Measurements from ENCODE around the gene EPHA10.

The EPHA10 gene

GRCh38 chr1:37724575-37724974, 40.3 kb downstream of the EPHA10 start:
- Histone ChIP-seq H3K27me3 (ENCODE audit: control insufficient read depth in 5 of 5, insufficient read depth in 4 of 5, low read length in 5 of 5) (peaks cover 10 to 30% (median 23%) of the 10 kb centered on the region in 5 donors), H3K27ac (ENCODE audit: low read depth, low read length) (no peak overlapping the region), H3K36me3 (ENCODE audit: control insufficient read depth in 5 of 5, insufficient read depth in 5 of 5, low read length in 5 of 5) (no peaks in the 10 kb centered on the region), H3K4me1 (ENCODE audit: control insufficient read depth in 5 of 5, insufficient read depth in 5 of 5, low read length in 5 of 5) (no peaks in the 10 kb centered on the region), H3K4me3 (ENCODE audit: low read depth in 1 of 5, low read length in 5 of 5) (no peak overlapping the region), H3K9me3 (ENCODE audit: control insufficient read depth in 5 of 5, low read length in 5 of 5) (no peaks in the 10 kb centered on the region), H3K9ac (ENCODE audit: low read length in 5 of 5) (no peak overlapping the region)

GRCh38 chr1:37723390-37724078, 41.4 kb downstream of the EPHA10 start:
- Histone ChIP-seq H3K27ac (ENCODE audit: low read depth, low read length) (no peak overlapping the region), H3K4me3 (ENCODE audit: low read depth in 1 of 5, low read length in 5 of 5) (no peak overlapping the region), H3K36me3 (ENCODE audit: control insufficient read depth in 5 of 5, insufficient read depth in 5 of 5, low read length in 5 of 5) (no peaks in the 10 kb centered on the region), H3K9me3 (ENCODE audit: control insufficient read depth in 5 of 5, low read length in 5 of 5) (no peaks in the 10 kb centered on the region), H3K27me3 (ENCODE audit: control insufficient read depth in 5 of 5, insufficient read depth in 4 of 5, low read length in 5 of 5) (peaks cover 10 to 38% (median 28%) of the 10 kb centered on the region in 5 donors), H3K4me1 (ENCODE audit: control insufficient read depth in 5 of 5, insufficient read depth in 5 of 5, low read length in 5 of 5) (no peaks in the 10 kb centered on the region), H3K9ac (ENCODE audit: low read length in 5 of 5) (no peak overlapping the region)

- no peak overlapping the region for H3K9ac ChIP-seq (ENCODE audit: low read length in 5 of 5)
- no peaks in the 10 kb centered on the region for H3K9me3 ChIP-seq (ENCODE audit: control insufficient read depth in 5 of 5, low read length in 5 of 5)
- no peaks in the 10 kb centered on the region for H3K4me1 ChIP-seq (ENCODE audit: control insufficient read depth in 5 of 5, insufficient read depth in 5 of 5, low read length in 5 of 5)
- H3K27me3 ChIP-seq (ENCODE audit: control insufficient read depth in 5 of 5, insufficient read depth in 4 of 5, low read length in 5 of 5) = peaks cover 12 to 41% (median 28%) of the 10 kb centered on the region in 5 donors
- no peak overlapping the region for H3K27ac ChIP-seq (ENCODE audit: low read depth, low read length)
- H3K4me3 ChIP-seq (ENCODE audit: low read depth in 1 of 5, low read length in 5 of 5) = no peak overlapping the region
- H3K36me3 ChIP-seq (ENCODE audit: control insufficient read depth in 5 of 5, insufficient read depth in 5 of 5, low read length in 5 of 5) = no peaks in the 10 kb centered on the region
Observed at GRCh38 chr1:37723072-37723389, 41.9 kb downstream of the EPHA10 start.

DNA sequence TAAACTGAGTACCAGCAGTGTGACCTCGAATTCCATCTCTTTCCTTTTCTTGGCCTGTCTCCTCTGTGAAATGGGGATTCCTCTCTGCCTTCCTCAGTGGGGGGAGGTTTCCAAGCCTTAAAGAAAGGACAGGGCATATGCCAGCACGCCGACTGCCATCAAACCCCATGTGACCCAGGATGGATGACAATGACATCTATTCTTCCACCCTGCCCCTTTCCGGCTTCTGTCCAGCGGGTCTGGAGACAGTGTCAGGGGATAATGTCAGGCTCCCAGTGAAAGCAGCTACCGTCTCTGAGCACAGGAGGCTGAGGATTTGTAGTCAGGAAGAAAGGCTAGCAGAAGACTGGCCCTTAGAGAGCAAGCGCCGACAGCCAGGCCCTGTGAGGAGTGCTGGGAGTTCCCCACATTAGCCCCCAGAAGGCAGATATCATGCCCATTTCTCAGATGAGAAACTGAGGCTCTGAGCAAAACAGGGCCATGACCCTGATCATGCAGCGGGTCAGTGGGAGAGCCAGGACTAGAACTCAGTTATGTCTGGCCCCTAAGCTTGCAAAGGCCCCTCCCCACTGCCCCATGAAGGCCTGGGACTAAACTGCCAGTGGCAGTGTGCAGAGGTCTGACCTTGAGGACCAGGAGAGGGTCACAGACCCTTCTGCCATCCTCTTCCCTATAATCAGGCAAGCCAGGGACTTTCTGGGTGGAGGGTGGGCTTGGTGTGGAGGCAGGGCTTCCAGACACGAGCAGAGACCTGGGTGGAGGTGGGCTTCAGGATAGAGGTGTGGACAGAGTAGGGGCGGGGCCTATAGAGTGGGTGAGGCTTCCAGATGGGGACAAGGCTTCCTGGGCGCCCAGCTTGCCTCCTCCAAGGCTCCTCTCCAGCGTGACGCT, 42.5 kb downstream of the EPHA10 start:
- no peaks in the 10 kb centered on the region for H3K36me3 ChIP-seq (ENCODE audit: control insufficient read depth in 5 of 5, insufficient read depth in 5 of 5, low read length in 5 of 5)
- no peaks in the 10 kb centered on the region for H3K4me1 ChIP-seq (ENCODE audit: control insufficient read depth in 5 of 5, insufficient read depth in 5 of 5, low read length in 5 of 5)
- H3K27me3 ChIP-seq (ENCODE audit: control insufficient read depth in 5 of 5, insufficient read depth in 4 of 5, low read length in 5 of 5) = peaks cover 15 to 40% (median 30%) of the 10 kb centered on the region in 5 donors
- H3K27ac ChIP-seq (ENCODE audit: low read depth, low read length) = no peak overlapping the region
- no peak overlapping the region for H3K9ac ChIP-seq (ENCODE audit: low read length in 5 of 5)
- H3K9me3 ChIP-seq (ENCODE audit: control insufficient read depth in 5 of 5, low read length in 5 of 5) = no peaks in the 10 kb centered on the region
- H3K4me3 ChIP-seq (ENCODE audit: low read depth in 1 of 5, low read length in 5 of 5) = no peak overlapping the region

GRCh38 chr1:37721565-37721964, 43.4 kb downstream of the EPHA10 start:
- H3K9me3 ChIP-seq (ENCODE audit: control insufficient read depth in 5 of 5, low read length in 5 of 5) = no peaks in the 10 kb centered on the region
- no peaks in the 10 kb centered on the region for H3K4me1 ChIP-seq (ENCODE audit: control insufficient read depth in 5 of 5, insufficient read depth in 5 of 5, low read length in 5 of 5)
- no peak overlapping the region for H3K9ac ChIP-seq (ENCODE audit: low read length in 5 of 5)
- H3K36me3 ChIP-seq (ENCODE audit: control insufficient read depth in 5 of 5, insufficient read depth in 5 of 5, low read length in 5 of 5) = no peaks in the 10 kb centered on the region
- peaks cover 9 to 33% (median 25%) of the 10 kb centered on the region in 5 donors for H3K27me3 ChIP-seq (ENCODE audit: control insufficient read depth in 5 of 5, insufficient read depth in 4 of 5, low read length in 5 of 5)
- H3K4me3 ChIP-seq (ENCODE audit: low read depth in 1 of 5, low read length in 5 of 5) = no peak overlapping the region
- H3K27ac ChIP-seq (ENCODE audit: low read depth, low read length) = no peak overlapping the region

- Histone ChIP-seq H3K4me1 (ENCODE audit: control insufficient read depth in 5 of 5, insufficient read depth in 5 of 5, low read length in 5 of 5) (no peaks in the 10 kb centered on the region), H3K4me3 (ENCODE audit: low read depth in 1 of 5, low read length in 5 of 5) (no peak overlapping the region), H3K27me3 (ENCODE audit: control insufficient read depth in 5 of 5, insufficient read depth in 4 of 5, low read length in 5 of 5) (peaks cover 9 to 28% (median 25%) of the 10 kb centered on the region in 5 donors), H3K9ac (ENCODE audit: low read length in 5 of 5) (no peak overlapping the region), H3K36me3 (ENCODE audit: control insufficient read depth in 5 of 5, insufficient read depth in 5 of 5, low read length in 5 of 5) (no peaks in the 10 kb centered on the region), H3K9me3 (ENCODE audit: control insufficient read depth in 5 of 5, low read length in 5 of 5) (no peaks in the 10 kb centered on the region), H3K27ac (ENCODE audit: low read depth, low read length) (no peak overlapping the region)
Observed at GRCh38 chr1:37720231-37721130, 44.4 kb downstream of the EPHA10 start.

DNA sequence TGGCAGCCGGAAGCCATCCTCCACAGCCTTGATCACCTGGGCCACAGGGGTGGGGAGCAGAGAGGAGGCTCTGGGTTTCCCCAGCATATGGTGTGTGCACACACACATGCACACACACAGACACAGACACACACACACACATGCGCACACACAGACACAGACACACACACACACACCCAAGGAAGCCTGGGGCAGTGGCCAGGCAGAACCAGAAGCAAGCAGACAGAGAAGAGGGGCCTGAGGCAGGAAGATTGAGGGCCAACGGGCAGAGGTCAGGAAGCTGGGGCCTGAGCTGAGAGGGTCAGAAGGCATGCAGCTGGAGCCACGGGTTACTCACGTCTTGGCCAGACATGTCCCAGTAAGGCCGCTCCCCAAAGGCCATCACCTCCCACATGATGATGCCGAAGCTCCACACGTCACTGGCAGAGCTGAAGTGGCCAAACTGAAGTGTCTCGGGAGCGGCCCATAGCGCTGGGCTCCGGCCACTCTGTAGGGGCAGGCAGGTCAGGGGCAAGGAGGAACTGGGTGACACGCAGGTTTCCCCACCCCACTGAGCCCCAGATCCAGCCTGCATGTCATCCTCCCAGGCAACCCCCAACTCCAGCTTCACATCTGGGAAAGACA, 45.2 kb downstream of the EPHA10 start:
- no peak overlapping the region for H3K4me3 ChIP-seq (ENCODE audit: low read depth in 1 of 5, low read length in 5 of 5)
- no peaks in the 10 kb centered on the region for H3K36me3 ChIP-seq (ENCODE audit: control insufficient read depth in 5 of 5, insufficient read depth in 5 of 5, low read length in 5 of 5)
- no peaks in the 10 kb centered on the region for H3K9me3 ChIP-seq (ENCODE audit: control insufficient read depth in 5 of 5, low read length in 5 of 5)
- no peak overlapping the region for H3K9ac ChIP-seq (ENCODE audit: low read length in 5 of 5)
- H3K4me1 ChIP-seq (ENCODE audit: control insufficient read depth in 5 of 5, insufficient read depth in 5 of 5, low read length in 5 of 5) = no peaks in the 10 kb centered on the region
- peaks cover 9 to 27% (median 23%) of the 10 kb centered on the region in 5 donors for H3K27me3 ChIP-seq (ENCODE audit: control insufficient read depth in 5 of 5, insufficient read depth in 4 of 5, low read length in 5 of 5)
- no peak overlapping the region for H3K27ac ChIP-seq (ENCODE audit: low read depth, low read length)

- Histone ChIP-seq H3K9me3 (ENCODE audit: control insufficient read depth in 5 of 5, low read length in 5 of 5) (no peaks in the 10 kb centered on the region), H3K9ac (ENCODE audit: low read length in 5 of 5) (no peak overlapping the region), H3K4me3 (ENCODE audit: low read depth in 1 of 5, low read length in 5 of 5) (no peak overlapping the region), H3K27ac (ENCODE audit: low read depth, low read length) (no peak overlapping the region), H3K36me3 (ENCODE audit: control insufficient read depth in 5 of 5, insufficient read depth in 5 of 5, low read length in 5 of 5) (no peaks in the 10 kb centered on the region), H3K27me3 (ENCODE audit: control insufficient read depth in 5 of 5, insufficient read depth in 4 of 5, low read length in 5 of 5) (peaks cover 9 to 23% (median 19%) of the 10 kb centered on the region in 5 donors), H3K4me1 (ENCODE audit: control insufficient read depth in 5 of 5, insufficient read depth in 5 of 5, low read length in 5 of 5) (no peaks in the 10 kb centered on the region)
Observed at GRCh38 chr1:37718901-37719571, 45.9 kb downstream of the EPHA10 start.

DNA sequence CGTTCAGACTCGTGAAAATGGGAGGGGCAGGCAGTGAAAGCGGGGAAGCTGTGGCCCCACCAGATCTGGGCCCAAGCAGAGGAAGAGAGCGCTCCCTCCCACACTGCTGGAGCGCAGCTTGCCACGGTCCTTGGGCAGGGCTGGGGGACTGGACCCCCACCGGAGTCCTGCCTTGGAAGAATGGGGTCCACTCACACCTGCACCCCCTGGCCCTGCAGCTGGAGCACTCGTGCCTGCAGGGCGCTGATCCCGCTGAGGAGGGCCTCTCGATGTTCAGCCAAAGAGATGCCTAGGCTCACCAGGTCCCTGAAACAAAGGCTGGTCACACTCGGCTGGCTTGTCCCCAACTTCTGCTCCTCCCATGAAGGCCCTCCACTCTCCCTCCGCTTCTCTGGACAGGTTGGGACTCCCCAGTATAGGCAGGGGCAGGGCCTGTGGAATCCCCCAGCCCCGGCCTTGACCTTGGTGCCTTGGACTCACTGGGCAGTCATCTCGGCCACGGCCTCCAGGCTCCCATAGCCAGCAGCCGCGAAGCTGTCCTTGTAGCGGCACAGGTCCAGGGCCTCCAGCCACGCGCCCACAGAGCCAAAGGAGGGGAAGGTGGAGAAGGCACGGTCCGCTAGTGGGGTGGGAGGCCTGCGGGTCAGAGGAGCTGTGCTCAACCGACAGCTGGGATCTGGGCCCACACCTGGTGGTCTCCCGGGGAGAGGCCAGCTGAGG, 46.6 kb downstream of the EPHA10 start:
- H3K9me3 ChIP-seq (ENCODE audit: control insufficient read depth in 5 of 5, low read length in 5 of 5) = no peaks in the 10 kb centered on the region
- H3K36me3 ChIP-seq (ENCODE audit: control insufficient read depth in 5 of 5, insufficient read depth in 5 of 5, low read length in 5 of 5) = no peaks in the 10 kb centered on the region
- H3K4me3 ChIP-seq (ENCODE audit: low read depth in 1 of 5, low read length in 5 of 5) = no peak overlapping the region
- no peaks in the 10 kb centered on the region for H3K4me1 ChIP-seq (ENCODE audit: control insufficient read depth in 5 of 5, insufficient read depth in 5 of 5, low read length in 5 of 5)
- no peak overlapping the region for H3K27ac ChIP-seq (ENCODE audit: low read depth, low read length)
- no peak overlapping the region for H3K9ac ChIP-seq (ENCODE audit: low read length in 5 of 5)
- H3K27me3 ChIP-seq (ENCODE audit: control insufficient read depth in 5 of 5, insufficient read depth in 4 of 5, low read length in 5 of 5) = peaks cover 9 to 23% (median 19%) of the 10 kb centered on the region in 5 donors
